Large intestine (tissue), 3 donors: ENCODE data around the gene SUCO. TPM values are rescaled to one million over a fixed set of nuclear protein-coding genes. Genes with fewer than 3 reads are reported as not detected.

Experiments used
- DNase-seq, 2 donors: peaks; one replicate each; pipeline versions ENCODE4 v3.0.0 to v3.0.0-alpha.2; 2013
- H3K27ac ChIP-seq: one replicate; pipeline ENCODE4 v1.5.1; 2013; ENCODE audit warnings: low read length
- H3K27me3 ChIP-seq: 2 replicates; pipeline ENCODE4 v1.6.1; 2013; ENCODE audit warnings: low read length; ENCODE audit not compliant: control insufficient read depth, insufficient read depth
- H3K36me3 ChIP-seq: 2 replicates; pipeline ENCODE4 v1.6.1; 2013; ENCODE audit warnings: low read length; ENCODE audit not compliant: control insufficient read depth, insufficient read depth
- H3K4me1 ChIP-seq: one replicate; pipeline ENCODE4 v1.6.1; 2013; ENCODE audit warnings: low read length; ENCODE audit not compliant: control insufficient read depth, insufficient read depth
- H3K4me3 ChIP-seq: one replicate; pipeline ENCODE4 v1.5.1; 2013; ENCODE audit warnings: low read length
- H3K9me3 ChIP-seq: one replicate; pipeline ENCODE4 v1.6.1; 2013; ENCODE audit warnings: mild to moderate bottlenecking, low read depth, low read length, moderate library complexity; ENCODE audit not compliant: control insufficient read depth
- WGBS: methylation state at CpG from one replicate; pipeline ENCODE4 v1.1.5; 2013; ENCODE audit warnings: low lambda C conversion rate; ENCODE audit not compliant: insufficient coverage; 5-methylcytosine and 5-hydroxymethylcytosine counted together
- polyA plus RNA-seq: library from polyadenylated mRNA; unstranded; fragments of 120-200 nt; gene quantifications from one replicate; pipeline ENCODE4 v1.2.1, GENCODE V29; 2013

The SUCO gene
- polyA plus RNA-seq, 1 donor, result 44.0 TPM

DNA sequence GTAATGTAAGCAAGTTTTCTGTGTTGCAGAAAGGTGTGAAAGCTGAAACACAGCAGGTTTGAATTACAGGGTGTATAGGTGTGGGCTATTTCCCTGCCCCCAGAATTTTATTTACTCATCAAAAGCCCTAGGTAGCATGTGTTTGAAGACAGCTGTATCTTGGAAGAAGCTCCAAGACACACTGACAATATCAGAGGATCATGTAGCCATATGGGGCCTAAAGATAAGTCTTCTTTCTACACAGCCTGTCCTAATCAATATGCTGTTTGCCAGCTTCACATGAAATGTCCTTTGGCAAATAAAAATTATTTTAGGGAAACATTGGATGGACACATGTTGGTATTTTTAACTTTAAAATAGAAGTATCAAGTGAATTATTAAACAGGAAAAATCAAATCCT, 17.5 kb upstream of the SUCO start:
- Histone ChIP-seq H3K27me3 (no peaks in the 10 kb centered on the region), H3K27ac (no peak overlapping the region)

DNA sequence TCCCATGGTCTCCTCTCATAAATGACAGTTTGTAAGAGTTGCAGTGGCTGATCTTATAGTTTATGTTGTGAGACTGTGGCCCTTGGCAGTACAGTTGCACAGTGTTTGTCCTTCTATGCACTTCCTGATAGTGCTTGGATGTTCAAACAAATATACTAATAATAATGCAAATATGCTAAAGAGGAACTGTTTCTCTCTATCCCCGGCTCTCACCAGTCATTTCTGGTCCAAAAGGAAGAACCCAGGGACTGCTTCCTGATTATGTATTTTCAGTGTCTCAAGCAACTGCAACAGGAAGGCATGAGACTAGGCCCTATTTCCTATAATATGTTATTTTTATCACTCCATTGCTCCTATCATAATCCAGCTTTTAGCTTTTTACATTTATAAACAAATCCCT, 17.0 kb upstream of the SUCO start:
- H3K4me3 ChIP-seq, result no peak overlapping the region
- no peak for DNase-seq
- H3K27ac ChIP-seq, result no peak overlapping the region
- no peaks in the 10 kb centered on the region for H3K27me3 ChIP-seq
- no CpG with 5 or more reads among the region's 1 CpG for WGBS
- H3K36me3 ChIP-seq, result no peaks in the 10 kb centered on the region
- H3K9me3 ChIP-seq, result peaks cover 3% of the 10 kb centered on the region
- no peaks in the 10 kb centered on the region for H3K4me1 ChIP-seq

More for the DNA sequence above, 17.5 kb upstream of the SUCO start:
- no peaks in the 10 kb centered on the region for H3K36me3 ChIP-seq
- H3K4me3 ChIP-seq, result no peak overlapping the region
- no peaks in the 10 kb centered on the region for H3K4me1 ChIP-seq
- DNase-seq, result no peak
- H3K9me3 ChIP-seq, result peaks cover 3% of the 10 kb centered on the region

DNA sequence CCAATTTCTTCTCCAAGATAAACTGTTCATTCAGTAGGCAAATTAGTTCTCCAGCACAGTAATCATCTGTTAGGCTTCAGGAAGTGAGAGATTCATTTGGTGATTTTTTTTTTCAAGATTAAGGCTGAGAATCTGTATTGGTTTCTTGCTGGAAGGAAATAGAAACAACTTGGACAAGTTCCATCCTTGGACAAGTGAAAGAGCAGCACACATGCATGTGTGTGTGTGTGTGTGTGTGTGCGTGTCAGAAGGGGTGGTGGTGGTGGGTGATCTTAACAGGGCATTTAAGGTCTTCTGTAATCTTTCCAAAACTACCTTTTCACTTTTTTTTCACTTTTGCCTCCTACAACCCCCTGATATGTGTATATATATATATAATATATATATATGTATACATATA, 15.9 kb upstream of the SUCO start:
- no CpG with 5 or more reads among the region's 1 CpG for WGBS
- Histone ChIP-seq H3K9me3 (peaks cover 3% of the 10 kb centered on the region), H3K27me3 (no peaks in the 10 kb centered on the region), H3K36me3 (no peaks in the 10 kb centered on the region), H3K4me3 (no peak overlapping the region), H3K27ac (no peak overlapping the region), H3K4me1 (no peaks in the 10 kb centered on the region)
- no peak for DNase-seq

DNA sequence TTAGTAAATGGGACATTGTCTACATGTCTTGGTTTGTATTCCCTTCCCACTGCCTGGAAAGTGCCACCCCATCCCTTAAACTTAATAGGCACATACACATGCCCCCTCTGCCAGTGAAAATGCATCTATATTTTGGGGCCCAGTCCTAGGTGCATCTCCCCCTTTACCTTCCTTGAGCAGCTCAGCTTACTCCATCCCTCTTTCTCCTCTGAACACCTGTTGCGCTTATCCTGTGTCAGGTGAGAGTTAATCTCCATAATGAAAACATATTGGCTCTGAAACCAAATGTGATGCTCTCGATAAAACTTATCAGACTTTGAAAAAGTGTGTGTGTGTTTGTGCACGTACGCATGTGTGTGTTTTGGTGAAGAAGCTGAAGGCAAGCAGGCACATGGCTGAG, 15.4 kb upstream of the SUCO start:
- Histone ChIP-seq H3K27me3 (no peaks in the 10 kb centered on the region), H3K27ac (no peak overlapping the region), H3K4me1 (no peaks in the 10 kb centered on the region), H3K9me3 (peaks cover 3% of the 10 kb centered on the region), H3K4me3 (no peak overlapping the region), H3K36me3 (no peaks in the 10 kb centered on the region)
- no peak for DNase-seq
- 100% methylated on average over 2 of the region's 4 CpGs for WGBS

DNA sequence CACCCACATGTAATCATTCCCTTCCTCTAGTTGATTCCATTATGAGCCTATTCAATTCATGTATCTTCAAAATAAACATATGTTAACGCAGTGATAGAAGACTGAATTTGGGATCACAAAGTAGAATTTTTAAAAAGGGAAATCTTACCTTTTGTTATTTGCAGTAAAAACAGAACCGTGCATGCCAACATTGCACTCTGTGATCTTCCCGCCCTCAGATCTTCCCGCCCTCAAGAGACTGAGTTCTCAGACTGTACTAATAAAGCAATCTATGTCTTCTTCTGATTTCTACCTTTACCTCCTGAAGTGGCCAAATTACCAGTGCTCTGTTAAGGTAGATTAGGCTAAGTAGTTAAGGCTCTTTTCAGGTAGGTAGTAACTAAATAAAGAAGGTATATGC, 3.6 kb upstream of the SUCO start:
- H3K9me3 ChIP-seq, result no peaks in the 10 kb centered on the region
- no peaks in the 10 kb centered on the region for H3K4me1 ChIP-seq
- H3K27ac ChIP-seq, result no peak overlapping the region
- WGBS, result 100% methylated on average over 1 of the region's 4 CpGs
- H3K36me3 ChIP-seq, result no peaks in the 10 kb centered on the region
- H3K4me3 ChIP-seq, result no peak overlapping the region
- no peak for DNase-seq
- no peaks in the 10 kb centered on the region for H3K27me3 ChIP-seq

DNA sequence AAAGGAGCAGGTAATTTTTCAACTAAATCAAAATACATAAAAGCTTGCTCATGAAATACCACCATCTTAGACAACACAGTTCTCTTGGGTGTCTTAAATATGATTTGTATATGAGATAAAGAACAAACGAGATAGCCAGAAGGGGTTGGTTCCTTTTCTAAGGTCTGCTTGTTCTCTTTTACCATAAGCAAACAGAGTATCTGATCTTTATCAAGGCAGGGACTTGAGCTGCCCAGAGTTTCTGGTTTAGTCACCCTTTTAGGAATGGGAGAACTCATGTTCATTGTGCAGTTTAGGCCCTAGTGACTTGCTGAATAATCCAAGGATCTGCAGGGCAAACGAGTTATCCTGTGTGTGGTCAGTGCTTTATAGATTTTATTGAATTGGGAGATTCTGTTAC, 3.0 kb upstream of the SUCO start:
- no peaks in the 10 kb centered on the region for H3K9me3 ChIP-seq
- no peaks in the 10 kb centered on the region for H3K36me3 ChIP-seq
- DNase-seq, result no peak
- no peaks in the 10 kb centered on the region for H3K27me3 ChIP-seq
- H3K27ac ChIP-seq, result no peak overlapping the region
- no peak overlapping the region for H3K4me3 ChIP-seq
- H3K4me1 ChIP-seq, result no peaks in the 10 kb centered on the region
- WGBS, result no CpG with 5 or more reads among the region's 2 CpGs

DNA sequence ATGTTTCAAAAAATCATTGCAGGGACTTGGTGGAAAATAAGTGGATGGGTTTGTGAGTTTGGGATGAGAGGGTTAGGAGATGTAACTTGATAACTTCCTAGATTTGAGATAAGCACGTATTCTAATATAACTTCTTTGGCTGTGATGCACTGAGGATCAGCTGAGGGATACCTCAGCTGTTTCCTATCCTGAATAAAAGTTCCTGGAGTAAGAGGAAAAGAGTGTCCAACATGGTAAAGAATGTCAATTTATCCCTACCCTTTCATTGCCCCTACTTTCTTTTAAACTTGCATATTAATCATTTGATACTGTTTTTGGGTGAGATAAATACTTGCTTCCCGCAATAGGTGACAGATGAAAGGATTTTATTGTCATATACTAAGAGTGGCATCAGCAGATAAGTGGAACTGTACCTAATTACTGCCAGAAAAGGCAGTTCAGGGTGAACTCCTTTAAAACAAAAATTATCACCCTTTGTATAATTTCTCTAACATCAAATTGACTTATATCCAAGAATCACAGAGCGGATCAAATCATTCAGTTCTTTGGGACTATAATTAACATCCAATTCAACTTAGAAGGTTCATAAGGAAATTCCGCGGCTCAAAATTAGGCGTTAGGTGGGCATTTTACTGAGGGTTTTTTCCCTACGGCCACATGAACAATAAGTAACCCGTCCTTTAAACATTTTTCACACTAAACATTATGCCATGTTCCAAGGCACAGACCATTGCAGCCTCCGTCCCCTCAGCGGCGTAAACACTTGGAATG, 1.4 kb upstream of the SUCO start:
- no peaks in the 10 kb centered on the region for H3K36me3 ChIP-seq
- H3K4me1 ChIP-seq, result peaks cover 3% of the 10 kb centered on the region
- H3K27me3 ChIP-seq, result no peaks in the 10 kb centered on the region
- peak overlapping the region; percentile 91 for H3K4me3 ChIP-seq
- peak overlapping the region; percentile 88 for H3K27ac ChIP-seq
- H3K9me3 ChIP-seq, result no peaks in the 10 kb centered on the region
- peak in 1 of 2 donors; percentile 19 for DNase-seq
- WGBS, result 24% methylated on average over 2 of the region's 11 CpGs

DNA sequence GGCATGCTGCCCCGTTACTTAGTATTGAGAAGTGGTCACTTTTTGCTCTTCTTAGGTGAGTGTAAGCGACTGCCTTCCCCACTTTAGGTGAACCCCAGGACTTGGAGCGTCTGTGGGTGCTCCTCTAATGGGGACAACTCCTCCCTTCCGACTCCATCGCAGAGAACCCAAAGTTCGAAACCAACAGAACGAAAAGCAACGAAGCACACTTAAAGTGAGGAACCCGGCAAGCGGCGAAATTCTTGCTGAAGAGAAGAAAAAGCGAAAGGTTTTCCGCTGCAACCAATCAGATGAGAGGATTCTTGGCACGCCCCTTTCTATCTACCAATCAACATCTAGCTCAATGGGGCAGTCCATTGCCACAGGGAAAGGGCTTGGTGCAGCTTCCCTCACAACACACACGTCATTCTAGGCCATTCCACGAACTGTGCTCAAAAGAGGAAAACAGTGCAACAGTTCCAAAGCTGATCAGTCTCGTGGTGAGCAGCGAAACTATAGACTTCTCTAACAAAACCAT, 709 bp upstream of the SUCO start:
- Histone ChIP-seq H3K27ac (peak overlapping the region; percentile 88), H3K4me3 (peak overlapping the region; percentile 91), H3K4me1 (peaks cover 3% of the 10 kb centered on the region), H3K36me3 (no peaks in the 10 kb centered on the region), H3K27me3 (no peaks in the 10 kb centered on the region), H3K9me3 (no peaks in the 10 kb centered on the region)
- WGBS, result 0% methylated on average over 1 of the region's 18 CpGs
- DNase-seq, result peak; percentile 96 to 99

DNA sequence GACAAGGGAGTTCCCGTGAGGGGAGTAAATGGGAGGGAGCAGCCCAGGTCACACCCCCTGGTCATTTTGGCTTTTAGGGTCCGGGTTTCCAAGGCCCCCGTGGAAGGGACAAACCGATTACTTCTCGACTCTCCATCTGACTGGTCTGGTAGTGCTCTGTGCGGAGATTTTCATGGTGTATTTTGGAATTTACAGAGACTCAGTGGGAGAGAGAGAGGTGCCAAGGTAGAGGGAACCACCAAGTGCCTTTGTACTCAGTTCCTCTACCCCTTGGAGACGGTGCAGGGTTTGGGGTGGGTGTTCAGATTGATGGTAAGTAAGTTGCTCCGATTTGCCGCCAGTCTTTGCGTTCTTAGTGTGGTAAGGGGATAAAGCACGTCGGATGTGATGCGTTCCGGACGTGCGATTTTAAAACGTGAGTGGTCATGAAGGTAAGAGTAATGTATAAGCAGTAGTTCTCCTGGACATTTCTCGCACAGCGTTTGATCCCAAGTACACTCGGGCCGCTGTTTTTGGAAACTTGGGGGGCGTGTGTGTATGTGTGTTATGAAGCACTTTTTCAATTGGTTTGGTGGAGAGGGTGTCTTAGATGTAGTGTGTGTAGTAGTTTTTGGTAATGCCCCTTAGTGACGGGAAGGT, 682 bp downstream of the SUCO start:
- Histone ChIP-seq H3K27me3 (no peaks in the 10 kb centered on the region), H3K27ac (peak overlapping the region; percentile 88), H3K36me3 (no peaks in the 10 kb centered on the region), H3K4me3 (peak overlapping the region; percentile 91), H3K9me3 (no peaks in the 10 kb centered on the region), H3K4me1 (peaks cover 3% of the 10 kb centered on the region)
- WGBS, result no CpG with 5 or more reads among the region's 23 CpGs
- DNase-seq, result peak; percentile 33 to 76

DNA sequence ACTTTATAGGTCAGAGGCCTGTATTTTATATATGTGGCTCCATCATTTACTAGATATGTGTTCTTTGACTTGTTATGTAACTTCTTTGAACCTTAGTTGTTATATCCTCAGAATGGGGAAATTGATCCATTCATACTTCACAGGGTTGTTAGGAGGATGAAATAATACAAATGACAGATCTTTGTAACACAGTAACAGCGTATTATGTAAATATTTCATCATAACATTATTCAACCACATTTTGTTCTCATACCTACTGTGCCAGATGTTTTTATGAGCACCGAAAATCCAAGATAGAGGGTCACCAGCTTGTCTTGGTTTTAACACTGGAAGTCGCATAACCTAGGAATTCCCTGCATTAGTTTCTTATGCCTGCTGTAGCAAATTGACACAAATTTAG, 3.3 kb downstream of the SUCO start:
- no peak overlapping the region for H3K4me3 ChIP-seq
- H3K36me3 ChIP-seq, result no peaks in the 10 kb centered on the region
- peaks cover 3% of the 10 kb centered on the region for H3K4me1 ChIP-seq
- no peaks in the 10 kb centered on the region for H3K27me3 ChIP-seq
- no peak for DNase-seq
- H3K27ac ChIP-seq, result no peak overlapping the region
- H3K9me3 ChIP-seq, result no peaks in the 10 kb centered on the region
- WGBS, result no CpG with 5 or more reads among the region's 3 CpGs
